Glomerular endothelial cell (primary cell): ENCODE measurements around the gene PDK3. TPM values are rescaled to one million over a fixed set of nuclear protein-coding genes. Genes with fewer than 3 reads are reported as not detected.

Experiments
- DNase-seq: peaks from one replicate; pipeline ENCODE4 v3.0.0-alpha.2; 2011; ENCODE audit warnings: low read depth, low spot score; ENCODE audit errors: extremely low read depth
- total RNA-seq: library from RNA; depleted of rRNA; stranded (reverse); fragments of >200 nt; gene quantifications from 2 replicates; pipeline ENCODE4 v1.2.3, GENCODE V29; 2015

PDK3 gene
- total RNA-seq: 6.4 and 11.4 TPM in 2 replicates

- DNase-seq: no peak
Measured at GRCh38 chrX:24464836-24465531, at the start of gene PDK3. Gene PDK3 (plus strand): TSS chrX:24465286. CDS start chrX:24465456, 170 bp downstream.

- no peak for DNase-seq
Measured at GRCh38 chrX:24415921-24416320, 49.2 kb upstream of the PDK3 start.

- DNase-seq: no peak
Measured at GRCh38 chrX:24423960-24424359, 41.1 kb upstream of the PDK3 start.

- no peak for DNase-seq
Measured at GRCh38 chrX:24424948-24425347, 40.1 kb upstream of the PDK3 start.

GRCh38 chrX:24425806-24426205 lies 39.3 kb upstream of the PDK3 start:
- no peak for DNase-seq

- DNase-seq: no peak
Measured at GRCh38 chrX:24426340-24426913, 38.7 kb upstream of the PDK3 start.

GRCh38 chrX:24426921-24427746 lies 38.0 kb upstream of the PDK3 start:
- no peak for DNase-seq

GRCh38 chrX:24427747-24428019 lies 37.4 kb upstream of the PDK3 start:
- no peak for DNase-seq

- DNase-seq: no peak
Measured at GRCh38 chrX:24428516-24428915, 36.6 kb upstream of the PDK3 start.

GRCh38 chrX:24435060-24435459 lies 30.0 kb upstream of the PDK3 start:
- DNase-seq: no peak

GRCh38 chrX:24443918-24444317 lies 21.2 kb upstream of the PDK3 start:
- no peak for DNase-seq

- DNase-seq: no peak
Measured at GRCh38 chrX:24444645-24445044, 20.4 kb upstream of the PDK3 start.

- DNase-seq: no peak
Measured at GRCh38 chrX:24448762-24449250, 16.3 kb upstream of the PDK3 start.

GRCh38 chrX:24463077-24463476 lies 2.0 kb upstream of the PDK3 start:
- DNase-seq: no peak

GRCh38 chrX:24464498-24464835 lies 619 bp upstream of the PDK3 start:
- no peak for DNase-seq

GRCh38 chrX:24465532-24465865 lies 413 bp downstream of the PDK3 start:
- no peak for DNase-seq

GRCh38 chrX:24466025-24466424 lies 939 bp downstream of the PDK3 start:
- DNase-seq: no peak

- DNase-seq: no peak
Measured at GRCh38 chrX:24468245-24468644, 3.2 kb downstream of the PDK3 start.

GRCh38 chrX:24471808-24472207 lies 6.7 kb downstream of the PDK3 start:
- no peak for DNase-seq

- DNase-seq: no peak
Measured at GRCh38 chrX:24475480-24475879, 10.4 kb downstream of the PDK3 start.

- no peak for DNase-seq
Measured at GRCh38 chrX:24478509-24478908, 13.4 kb downstream of the PDK3 start.

GRCh38 chrX:24479924-24480323 lies 14.8 kb downstream of the PDK3 start:
- no peak for DNase-seq
